IPS-NIHi7 (cell line): ENCODE results near the gene BLACAT1.
"Not testable (repeated sequence)": the region's sequence is repeated elsewhere in the genome, so short reads cannot be mapped to it uniquely, and the experiment has no call there.

Experiments
- DNase-seq: peaks from one replicate; pipeline ENCODE4 v3.0.0; 2012; ENCODE audit warnings: mixed read lengths; ENCODE audit errors: extremely low spot score

The BLACAT1 gene

DNA sequence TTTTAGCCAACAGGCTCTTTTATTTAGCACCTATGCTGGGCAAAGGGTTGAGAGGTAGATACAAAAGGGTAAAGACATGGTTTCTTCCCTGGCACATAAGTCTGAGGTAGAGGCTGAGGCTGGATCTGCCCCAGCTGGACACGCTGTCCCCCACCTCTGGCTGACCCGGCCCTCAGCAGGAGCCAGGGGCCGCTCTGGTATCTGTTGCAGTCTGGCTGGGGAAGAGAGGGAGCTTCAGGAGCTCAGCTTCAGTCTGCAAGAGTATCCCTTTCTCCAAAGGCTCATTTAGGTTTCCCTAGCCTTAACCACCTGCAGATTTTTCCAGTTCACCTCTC is 14.2 kb downstream of the BLACAT1 start:
- no peak for DNase-seq

DNA sequence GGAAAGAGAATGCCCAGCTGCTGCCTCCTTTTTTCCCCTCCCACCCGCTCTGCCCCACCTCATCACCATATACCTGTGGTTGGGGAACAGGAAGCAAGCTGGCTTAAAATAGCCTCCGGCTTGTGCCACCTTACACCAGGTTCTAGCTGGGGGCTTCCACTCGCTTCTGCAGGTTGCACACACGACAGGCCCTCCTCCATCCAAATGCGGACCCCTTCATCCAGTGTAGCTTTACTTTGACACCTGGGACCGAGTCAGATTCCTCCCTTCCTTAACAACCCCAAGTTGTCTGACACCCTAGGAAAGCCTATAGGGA is 14.6 kb downstream of the BLACAT1 start:
- no peak for DNase-seq

DNA sequence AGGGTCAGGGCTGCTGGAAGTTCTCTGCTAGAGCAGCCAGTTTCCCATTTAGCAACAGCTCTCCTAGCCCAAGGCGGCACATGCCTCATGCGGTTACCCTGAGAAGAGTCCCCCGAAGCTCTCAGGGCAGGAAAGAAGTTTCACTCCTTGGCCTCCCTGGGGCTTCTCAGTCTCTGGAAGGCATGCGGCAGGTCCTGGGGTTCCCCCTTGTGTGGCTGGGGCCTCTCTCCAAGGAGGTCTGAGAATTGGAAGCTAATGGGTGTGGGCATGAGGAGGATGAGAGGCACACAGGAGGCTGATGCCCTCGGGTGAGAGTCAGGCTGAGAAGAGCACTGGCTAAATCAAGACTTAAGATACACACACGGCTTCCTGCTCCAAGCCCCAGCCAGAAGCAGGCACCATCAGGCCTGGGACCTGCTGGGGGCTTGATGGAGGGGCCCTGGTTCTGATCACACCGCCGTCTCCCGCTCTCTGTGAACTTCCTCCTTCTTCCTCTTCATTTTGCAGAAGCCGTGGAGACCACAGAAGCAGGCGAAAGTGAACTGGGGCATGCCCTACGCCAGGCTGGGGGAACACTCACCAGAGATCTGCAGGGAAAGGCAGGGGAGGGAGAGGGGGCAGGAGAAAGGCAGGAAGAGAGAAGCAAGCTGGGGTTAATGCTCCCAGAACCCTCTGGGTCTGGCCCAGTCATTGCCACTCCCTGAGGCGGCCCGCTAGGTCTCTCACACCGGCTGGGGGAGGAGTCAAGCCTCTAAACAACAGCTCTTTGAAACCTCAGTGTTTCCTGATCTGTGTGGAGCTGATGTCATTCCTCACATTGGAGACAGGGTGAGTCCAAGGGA is 15.1 kb downstream of the BLACAT1 start:
- DNase-seq, result peak; percentile 73

DNA sequence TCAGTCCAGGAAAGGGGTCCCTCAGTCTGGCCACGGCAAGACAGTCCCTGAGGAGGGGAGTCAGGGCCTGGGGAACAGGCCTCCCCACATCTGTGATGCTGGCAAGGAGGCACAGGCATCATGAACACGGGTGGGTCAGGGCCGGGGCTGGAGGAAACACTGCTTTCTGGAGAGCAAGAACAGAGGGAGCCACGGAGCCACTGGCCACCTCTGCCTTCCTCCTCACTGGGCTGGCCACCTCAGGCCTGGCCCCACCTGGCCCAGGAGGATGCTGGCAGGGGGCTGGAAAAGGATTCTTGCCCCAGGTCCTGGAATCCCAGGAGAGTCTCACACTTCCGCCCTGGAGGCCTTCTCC is 15.7 kb downstream of the BLACAT1 start:
- DNase-seq, result no peak

DNA sequence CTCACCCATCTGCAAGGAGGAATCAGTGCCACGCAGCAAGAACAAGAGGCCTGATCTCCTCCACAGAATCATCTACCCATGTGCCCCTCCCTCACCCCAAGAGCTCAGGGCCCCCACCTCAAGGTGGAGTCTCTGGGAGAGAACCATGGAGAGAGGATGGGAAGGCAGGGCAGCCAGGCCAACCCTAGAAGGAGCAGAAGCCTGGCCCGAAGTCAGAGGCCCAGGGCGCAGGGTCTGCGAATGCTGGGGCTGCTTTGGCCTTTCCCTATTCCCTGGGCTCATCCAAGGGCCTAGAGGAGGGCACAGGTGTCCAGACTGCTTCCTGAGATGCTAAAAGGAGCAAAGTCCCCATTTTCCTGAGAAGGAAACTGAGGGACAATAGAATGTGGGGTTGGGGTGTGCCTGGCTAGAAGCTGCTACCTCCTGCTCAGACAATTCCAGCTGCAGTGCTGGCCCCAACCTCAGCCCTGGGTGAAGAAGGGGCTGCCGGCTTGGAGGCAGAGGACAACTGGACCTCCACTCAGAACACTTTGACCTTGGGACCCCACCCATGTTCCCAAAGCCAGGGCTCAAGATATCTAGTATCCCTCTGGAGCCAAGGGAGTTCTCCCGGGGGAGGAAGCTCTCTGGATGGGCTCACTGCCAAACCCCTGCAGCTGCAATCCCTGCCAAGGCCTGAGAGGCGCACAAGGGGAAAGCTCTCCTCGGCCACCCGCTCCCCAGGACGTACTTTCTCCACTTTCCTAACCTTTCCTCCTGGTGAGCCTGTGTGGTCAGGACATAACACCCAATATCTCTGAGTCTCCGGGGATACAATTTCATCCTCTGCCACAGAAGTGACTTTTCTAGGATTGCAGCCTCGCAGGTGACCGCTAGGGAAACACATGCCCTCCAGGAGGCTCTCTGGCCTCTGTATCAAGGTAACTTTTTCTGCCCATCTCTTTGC is 17.4 kb downstream of the BLACAT1 start:
- DNase-seq, result peak; percentile 51

DNA sequence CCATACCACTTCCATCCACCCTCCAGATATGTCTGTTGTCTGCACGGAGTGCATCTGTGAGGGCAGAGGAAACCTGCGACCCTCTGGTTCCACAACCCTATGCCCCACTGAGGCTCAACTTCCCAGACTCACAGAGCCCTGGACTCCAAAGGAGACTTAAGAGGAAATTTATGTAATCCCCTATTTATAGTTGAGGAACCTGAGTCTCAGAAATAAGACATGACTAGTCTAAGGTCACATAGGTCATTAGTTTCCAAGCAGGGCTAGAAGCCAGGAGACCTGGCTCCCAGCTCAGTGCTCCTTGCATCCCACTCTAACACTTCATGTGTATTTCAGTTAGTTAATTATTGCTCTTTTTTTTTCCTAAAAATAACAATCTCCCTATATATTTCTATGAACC is 18.3 kb downstream of the BLACAT1 start:
- DNase-seq, result no peak

DNA sequence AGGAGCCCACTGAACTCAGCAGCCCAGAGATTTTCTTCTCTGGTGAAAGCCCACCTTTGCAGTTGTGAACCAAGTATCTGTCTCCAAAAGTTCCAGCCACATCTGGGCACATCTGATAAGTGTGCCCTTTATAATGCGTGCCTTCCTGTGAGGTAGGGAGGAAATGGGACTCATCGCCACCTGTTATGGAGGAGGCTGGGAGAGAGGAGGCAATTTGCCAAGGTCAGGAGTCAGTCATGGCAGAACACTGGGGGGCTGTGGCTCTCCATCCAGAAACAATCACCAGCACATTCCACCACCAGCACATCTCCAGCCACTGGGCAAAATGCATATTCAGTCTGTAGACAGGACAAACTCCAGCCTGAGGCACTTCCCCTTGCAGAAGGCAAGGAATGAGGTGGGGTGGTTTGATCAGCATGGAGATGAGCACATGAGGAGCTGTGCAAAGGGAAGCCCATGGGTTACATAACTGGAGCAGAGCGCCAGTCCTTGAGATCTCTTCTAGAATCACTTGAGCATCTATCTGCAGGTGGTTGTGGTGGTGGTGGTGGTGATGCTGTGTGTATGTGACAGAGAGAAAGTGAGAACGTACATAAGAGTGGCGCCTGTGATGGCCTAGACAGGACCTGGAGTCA is 19.0 kb downstream of the BLACAT1 start:
- no peak for DNase-seq

DNA sequence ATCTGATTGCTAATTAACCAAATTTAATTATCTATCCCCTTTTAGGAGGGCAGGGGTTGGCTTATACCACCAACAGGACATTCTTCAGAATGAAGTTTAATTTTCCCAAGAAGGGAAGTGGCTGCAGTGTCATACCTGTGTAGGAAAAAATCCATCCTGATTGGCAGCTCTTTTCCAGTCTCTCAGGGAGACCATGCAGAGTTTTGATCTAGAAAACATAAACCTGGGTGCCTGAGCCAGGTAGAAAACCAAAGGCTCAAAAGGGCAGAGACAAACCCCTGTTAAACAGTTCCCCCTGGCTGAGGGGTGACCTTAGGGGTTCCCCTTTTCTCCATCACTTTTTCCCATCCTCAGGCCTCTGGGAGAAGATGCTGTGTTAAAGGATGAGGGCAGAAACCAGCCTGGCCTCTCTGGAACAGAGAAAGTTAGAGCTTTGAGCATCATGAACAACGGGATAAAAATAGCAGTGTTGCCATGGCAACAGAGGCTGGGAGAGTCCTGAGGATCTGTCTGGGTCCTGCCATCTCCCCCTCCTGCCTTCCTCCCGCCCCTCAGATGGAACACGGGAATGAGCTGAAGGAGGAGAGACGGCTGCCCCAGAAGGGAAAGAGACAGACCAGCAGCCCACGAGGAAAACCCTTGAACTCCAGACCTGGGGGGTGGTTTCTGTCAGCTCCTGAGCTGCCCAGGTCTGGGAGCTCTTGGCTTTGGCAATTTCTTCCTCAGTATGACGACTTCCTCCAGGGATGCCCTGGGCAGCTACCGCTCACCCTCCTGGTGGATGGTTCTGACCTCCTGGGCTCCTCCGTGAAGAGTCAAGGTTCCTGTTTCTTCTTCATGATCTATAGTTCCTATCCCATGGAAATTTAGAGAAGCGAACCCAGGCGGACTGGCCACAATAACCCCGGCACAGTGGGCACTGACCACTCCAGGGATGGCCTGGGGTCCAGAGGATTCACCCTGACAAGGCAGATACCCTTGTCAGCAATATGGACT is 20.0 kb downstream of the BLACAT1 start:
- DNase-seq, result no peak

DNA sequence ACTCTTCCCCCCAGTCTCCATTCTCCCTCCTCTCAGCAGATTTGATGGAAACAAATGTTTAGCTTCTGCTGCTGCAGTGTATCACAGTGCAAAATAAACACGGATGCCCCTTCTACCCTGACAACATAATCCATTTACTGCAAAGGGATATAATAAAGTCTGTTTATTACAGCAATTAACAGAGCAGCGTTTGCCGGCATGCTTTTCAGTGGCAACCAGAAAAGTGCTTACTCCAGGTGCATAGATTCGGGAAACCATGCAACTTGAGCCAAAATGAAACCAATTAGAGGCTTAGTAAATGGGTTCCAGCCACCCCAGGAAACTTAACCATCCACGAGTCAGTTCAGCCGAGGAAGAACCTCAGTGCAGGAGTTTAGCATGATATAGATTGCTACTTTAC is 21.1 kb downstream of the BLACAT1 start:
- no peak for DNase-seq

DNA sequence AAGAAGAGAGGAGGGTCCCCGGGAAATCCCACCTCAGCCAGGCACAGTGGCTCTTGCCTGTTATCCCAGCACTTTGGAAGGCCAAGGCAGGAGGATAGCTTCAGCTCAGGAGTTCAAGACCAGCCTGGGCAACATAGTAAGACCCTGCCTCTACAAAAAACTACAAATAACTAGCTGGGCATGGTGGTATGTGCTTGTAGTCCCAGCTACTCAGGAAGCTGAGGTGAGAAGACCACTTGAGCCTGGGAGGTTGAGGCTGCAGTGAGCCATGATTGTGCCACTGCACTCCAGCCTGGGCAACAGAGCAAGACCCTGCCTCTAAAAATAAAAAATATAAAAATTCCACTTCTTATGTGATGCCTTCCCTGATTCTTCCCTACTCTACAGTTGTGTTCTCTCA is 23.2 kb downstream of the BLACAT1 start:
- DNase-seq, result not testable (repeated sequence)

DNA sequence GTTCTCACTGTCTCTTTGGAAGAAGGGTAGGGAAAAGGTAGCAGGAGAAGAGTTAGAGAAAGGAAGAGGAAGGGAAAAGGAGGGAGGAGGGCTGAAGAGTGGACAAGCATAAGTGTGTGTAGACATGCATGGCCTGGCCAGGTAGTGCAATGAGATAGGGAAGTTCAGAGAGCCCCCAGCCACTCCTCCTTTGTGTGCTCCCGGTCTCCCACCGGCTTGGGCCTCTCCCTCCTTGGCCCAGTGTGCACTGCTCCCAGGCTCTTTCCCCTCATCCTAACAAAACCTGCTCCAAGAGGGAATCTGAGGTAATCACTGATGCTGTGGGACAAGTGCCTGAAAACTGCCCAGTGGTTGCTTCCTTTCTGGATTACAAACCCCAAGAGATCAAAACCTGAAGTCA is 23.7 kb downstream of the BLACAT1 start:
- DNase-seq, result no peak

DNA sequence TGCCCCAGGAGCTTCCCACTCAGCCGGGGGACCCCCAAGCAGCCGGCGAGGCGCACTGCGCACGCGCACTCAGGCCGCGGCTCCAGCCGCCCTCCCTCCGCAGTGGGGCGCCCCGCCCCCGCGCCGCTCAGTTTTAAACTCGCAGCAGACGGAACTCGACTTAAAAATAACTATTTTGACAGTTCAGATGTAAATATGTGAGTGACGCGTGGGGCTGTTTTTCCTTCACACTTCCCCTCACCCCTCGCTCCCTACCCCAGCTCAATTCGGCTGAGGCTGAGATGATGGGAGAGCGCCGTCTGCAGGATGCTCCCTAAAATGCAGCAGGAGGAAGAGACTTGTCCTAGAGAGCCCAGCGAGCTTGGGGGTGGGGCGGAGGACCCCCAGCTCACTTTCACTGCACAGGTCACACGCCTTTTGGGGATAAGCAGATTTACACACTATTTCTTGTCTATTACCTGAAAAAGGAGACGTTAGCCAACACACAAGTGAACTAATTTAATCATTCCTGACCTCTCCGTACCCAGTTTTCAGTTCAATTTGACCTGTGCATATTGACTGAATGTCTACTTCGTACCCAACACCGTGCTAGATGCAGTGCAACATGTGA is 25.0 kb downstream of the BLACAT1 start:
- DNase-seq, result peak; percentile 80

DNA sequence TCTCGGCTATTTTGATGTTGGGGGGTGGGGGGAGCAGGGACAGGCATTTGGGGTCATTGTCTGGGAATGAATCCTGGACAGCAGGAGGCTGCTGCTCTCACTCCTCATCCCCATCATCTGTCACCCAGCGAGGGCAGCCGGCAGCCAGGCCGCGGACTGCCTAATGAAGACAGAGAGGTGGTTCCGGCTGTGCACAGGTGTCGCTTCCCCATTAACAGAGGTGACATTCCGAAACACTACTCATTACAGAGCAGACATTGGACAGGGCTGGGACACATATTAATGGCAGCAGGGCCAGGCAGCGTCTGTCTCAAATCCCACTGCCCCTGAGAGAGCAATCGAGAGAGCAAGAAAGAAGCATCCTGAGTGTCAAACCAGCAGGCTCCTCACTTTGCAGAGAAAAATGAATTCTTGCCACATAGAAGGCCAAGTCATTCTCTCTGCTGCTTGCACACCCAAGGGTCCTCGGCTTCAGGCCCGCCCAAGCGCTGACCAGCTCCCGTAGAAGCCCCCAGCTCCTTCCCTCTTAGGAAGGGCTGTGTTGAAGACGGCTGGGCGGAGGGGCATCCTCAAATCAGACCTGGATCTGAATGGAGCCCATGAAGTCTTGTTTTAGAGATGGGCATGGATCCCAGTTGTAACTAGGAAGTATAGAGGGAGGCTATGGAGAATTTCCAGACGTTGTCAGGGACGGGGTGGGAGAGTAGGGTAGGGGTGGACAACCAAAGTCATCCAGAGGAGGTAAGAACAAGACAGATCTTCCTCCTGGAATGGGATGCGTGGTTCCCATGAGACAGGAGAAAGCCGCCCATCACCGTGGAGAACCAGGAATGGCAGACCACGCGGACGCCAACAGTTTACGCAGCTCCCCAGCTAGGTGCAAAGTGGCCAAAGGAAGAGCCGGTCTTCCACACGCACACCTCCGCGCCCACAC is 25.8 kb downstream of the BLACAT1 start:
- DNase-seq, result no peak

DNA sequence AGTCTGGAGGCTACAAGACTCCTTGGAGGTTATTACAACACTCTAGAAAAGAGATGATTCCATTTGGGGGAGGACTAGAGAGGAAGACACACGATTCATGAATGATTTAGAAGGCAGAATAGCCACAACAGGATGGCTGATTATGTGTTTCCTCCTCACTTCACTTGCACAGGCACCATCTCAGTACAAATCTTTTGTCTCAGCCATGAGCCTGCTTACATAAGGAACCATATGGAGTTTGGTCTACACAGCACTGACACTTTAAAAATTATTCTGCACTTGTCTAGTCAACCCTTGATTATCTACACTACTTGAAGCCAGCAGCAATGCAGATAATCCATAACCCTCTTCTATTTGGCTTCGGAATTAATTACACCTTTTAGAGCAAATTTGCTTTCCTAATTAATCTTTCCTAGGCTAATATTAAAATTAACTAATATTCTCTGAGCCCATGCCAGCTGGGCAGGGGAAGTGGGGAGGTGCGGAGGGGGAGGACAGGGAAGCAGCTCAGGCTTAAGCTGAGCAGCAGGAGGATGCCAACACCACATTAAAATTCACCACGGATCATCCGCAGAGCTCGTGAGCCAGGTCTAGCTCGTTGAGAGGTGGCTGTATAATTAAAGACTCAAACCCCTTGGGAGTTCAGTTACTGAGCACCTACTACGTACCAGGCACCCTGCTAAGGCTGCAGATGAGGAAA is 30.8 kb downstream of the BLACAT1 start:
- no peak for DNase-seq

DNA sequence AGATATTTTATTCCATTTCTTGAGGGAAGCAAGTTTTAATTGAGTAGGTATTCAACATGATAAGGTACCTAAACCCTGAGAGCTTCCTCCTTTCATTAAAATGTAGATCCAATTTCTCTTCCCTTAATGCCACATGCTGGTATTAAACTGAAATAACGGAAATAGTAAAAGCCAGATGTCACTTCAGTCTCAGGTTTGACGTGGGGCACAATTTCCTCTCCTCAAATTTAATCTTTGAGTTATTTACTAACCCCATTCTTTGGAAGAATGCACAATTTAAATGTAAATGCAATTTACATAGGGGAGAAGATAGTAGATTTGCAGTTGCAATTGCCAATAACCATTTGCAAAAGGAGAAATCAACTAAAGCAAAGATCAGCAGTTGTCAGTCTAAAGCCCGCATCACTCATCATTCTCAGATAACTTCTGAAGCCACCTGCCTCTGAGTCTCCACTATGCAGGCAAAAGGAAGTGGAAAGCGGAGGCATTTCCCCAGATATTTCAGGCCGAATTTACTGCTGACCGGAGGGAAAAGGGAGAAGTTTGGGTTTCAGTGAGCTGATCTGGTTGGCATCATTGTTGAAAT is 31.9 kb downstream of the BLACAT1 start:
- DNase-seq, result no peak

DNA sequence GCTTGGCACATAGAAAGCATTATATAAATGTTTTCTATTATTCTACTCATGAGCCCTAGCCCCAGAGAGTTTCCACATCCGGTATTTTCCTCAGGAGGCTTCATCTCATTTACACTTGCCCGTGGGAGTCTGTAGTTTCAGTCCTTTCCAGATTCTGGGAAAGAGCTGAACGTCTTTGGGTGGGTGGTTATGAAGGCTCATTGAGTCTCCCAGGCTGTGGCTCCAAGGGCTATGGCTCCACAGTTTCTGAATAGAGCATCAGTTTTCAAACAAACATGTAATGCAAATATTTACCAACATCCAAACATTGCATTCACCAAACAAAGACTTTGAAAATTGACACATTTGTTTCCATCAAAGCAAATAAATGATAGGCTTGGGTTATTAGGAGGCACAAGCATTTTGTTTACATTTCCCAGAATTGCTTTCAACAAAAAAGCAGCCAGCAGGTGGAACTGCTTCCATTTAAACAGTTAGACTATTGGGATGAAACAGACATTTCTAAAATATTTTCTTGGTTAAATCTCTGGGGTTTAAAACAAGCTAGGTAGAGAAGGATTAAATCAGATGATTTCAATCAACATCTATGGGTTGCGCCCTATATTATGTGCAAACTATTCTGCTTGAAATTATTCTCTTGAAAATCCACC is 32.7 kb downstream of the BLACAT1 start:
- DNase-seq, result no peak

DNA sequence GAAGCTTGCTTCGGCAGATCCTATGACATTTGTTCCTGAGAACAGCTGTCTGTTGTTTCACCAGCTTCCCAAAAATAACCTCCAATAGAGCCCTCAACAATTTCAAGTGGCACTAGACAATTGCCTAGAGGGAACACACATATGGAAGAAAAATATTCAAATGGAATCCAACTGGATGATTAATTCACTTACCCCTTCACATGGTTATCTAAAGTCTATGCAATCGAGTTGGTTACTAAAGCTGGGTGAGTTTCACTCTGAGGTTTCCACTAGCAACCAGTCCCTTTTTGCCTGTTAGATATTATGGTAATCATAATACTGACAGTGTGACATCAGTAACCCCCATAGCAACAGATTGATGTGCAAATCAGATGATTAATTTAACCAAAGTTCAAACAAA is 34.0 kb downstream of the BLACAT1 start, which contains the start of gene LEMD1:
Gene LEMD1 (minus strand): TSS at position 259 of the 400 bp plus-strand sequence. CDS start 1,520 bp downstream, outside the sequence.
- DNase-seq, result no peak

DNA sequence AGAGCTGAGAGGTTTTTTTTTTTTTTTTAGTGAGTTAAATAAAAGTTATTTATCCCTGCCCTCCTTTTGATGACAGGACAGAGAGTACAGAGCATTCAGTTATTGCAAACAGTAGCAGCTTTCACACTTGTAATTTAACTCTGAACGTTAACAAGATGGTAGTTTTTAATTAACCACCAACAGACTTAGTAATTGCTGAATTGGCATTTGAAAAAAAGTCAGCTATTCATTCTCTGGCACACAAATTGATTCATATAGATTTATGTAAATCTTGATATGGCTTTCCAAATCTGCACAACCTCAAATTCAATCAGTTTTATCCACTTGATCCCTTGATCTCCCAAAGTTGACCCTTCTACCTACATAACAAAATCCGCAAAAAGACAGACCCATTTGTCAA is 34.9 kb downstream of the BLACAT1 start:
- DNase-seq, result no peak
